ENCODE results near the gene TRIM37.

Gene TRIM37

DNA sequence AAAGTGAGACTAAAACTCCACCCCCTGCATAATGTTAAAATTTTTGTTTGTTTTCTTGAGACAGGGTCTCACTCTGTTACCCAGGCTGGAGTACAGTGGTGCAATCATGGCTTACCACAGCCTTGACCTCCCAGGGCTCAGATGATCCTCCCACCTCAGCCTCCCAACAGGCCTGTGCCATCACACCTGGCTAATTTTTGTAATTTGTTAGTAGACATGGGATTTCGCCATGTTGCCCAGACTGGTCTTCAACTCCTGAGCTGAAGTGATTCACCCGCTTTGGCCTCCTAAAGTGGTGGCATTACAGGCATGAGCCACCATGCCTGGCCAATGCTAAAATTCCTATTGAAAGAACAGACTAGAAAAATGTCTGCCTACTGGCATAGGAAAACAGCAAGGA is 103.8 kb downstream of the TRIM37 start:
- DNase-seq (ENCODE audit: low read depth): peak; percentile 22
- peaks cover 4% of the 10 kb centered on the region for H3K4me1 ChIP-seq (ENCODE audit: control insufficient read depth, insufficient read depth, low read length)
- H3K27me3 ChIP-seq (replicated peaks; ENCODE audit: control insufficient read depth, insufficient read depth, low read length): no peaks in the 10 kb centered on the region
- H3K9me3 ChIP-seq (ENCODE audit: control insufficient read depth, low read length): no peaks in the 10 kb centered on the region
- peaks cover 25% of the 10 kb centered on the region for H3K36me3 ChIP-seq (ENCODE audit: control insufficient read depth, insufficient read depth, low read length, severe bottlenecking)
- no peak overlapping the region for H3K4me3 ChIP-seq (ENCODE audit: low read length)
- no peak overlapping the region for H3K9ac ChIP-seq (ENCODE audit: low read length)

DNA sequence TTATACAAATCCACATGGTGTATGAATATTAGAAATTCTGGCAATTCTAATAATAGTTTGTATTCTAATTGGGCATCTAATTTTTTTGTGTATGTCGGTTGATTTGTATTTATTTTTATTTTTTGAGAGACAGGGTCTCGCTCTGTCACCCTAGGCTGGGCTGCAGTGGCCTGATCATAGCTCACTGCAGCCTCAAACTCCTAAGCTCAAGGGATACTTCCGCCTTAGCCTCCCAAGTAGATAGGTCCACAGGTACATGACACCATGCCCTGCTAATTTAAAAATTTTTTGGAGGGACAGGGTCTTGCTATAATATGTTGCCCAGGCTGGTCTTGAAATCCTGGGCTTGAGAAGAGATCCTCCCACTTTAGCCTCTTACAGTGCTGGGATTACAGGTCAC is 104.6 kb downstream of the TRIM37 start:
- peaks cover 11% of the 10 kb centered on the region for H3K4me1 ChIP-seq (ENCODE audit: control insufficient read depth, insufficient read depth, low read length)
- no peak overlapping the region for H3K9ac ChIP-seq (ENCODE audit: low read length)
- H3K36me3 ChIP-seq (ENCODE audit: control insufficient read depth, insufficient read depth, low read length, severe bottlenecking): peaks cover 25% of the 10 kb centered on the region
- H3K4me3 ChIP-seq (ENCODE audit: low read length): no peak overlapping the region
- H3K27me3 ChIP-seq (replicated peaks; ENCODE audit: control insufficient read depth, insufficient read depth, low read length): no peaks in the 10 kb centered on the region
- DNase-seq (ENCODE audit: low read depth): no peak
- no peaks in the 10 kb centered on the region for H3K9me3 ChIP-seq (ENCODE audit: control insufficient read depth, low read length)

DNA sequence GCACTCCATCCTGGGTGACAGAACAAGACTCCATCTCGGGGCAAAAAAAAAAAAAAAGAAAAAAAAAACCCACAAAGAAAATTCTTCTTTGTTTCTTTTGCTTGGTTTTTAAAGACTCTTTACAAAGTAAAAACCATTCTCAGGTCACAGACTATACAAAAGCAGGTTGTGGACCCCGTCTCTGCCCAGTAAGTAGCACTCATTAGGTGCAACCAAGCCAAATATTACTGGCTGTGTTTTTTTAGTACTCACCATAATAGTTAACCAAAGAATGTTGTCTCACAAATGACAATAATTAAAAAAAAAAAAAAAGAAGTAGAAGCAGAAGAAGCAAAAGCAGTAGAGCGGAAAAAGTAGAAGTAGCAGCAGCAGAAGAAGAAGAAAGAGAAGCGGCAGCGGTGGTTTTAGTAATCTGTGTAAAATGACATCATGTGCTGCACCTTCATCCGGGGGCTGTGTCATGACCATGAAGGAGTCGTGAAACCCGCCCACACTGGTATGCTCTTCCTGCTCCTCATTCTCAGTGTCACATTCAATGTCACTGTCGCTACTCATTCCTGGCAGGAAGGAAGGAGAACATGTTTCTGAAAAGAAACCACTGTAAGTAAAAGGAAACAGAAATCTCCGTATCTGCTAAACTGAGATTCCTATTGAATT is 105.4 kb downstream of the TRIM37 start:
- Histone ChIP-seq H3K9ac (ENCODE audit: low read length) (no peak overlapping the region), H3K27me3 (replicated peaks; ENCODE audit: control insufficient read depth, insufficient read depth, low read length) (no peaks in the 10 kb centered on the region), H3K36me3 (ENCODE audit: control insufficient read depth, insufficient read depth, low read length, severe bottlenecking) (peaks cover 25% of the 10 kb centered on the region), H3K4me1 (ENCODE audit: control insufficient read depth, insufficient read depth, low read length) (peaks cover 12% of the 10 kb centered on the region), H3K4me3 (ENCODE audit: low read length) (no peak overlapping the region), H3K9me3 (ENCODE audit: control insufficient read depth, low read length) (no peaks in the 10 kb centered on the region)
- DNase-seq (ENCODE audit: low read depth): peak; percentile 76

- peaks cover 25% of the 10 kb centered on the region for H3K36me3 ChIP-seq (ENCODE audit: control insufficient read depth, insufficient read depth, low read length, severe bottlenecking)
- H3K9ac ChIP-seq (ENCODE audit: low read length): no peak overlapping the region
- no peaks in the 10 kb centered on the region for H3K9me3 ChIP-seq (ENCODE audit: control insufficient read depth, low read length)
- H3K4me1 ChIP-seq (ENCODE audit: control insufficient read depth, insufficient read depth, low read length): peaks cover 17% of the 10 kb centered on the region
- no peaks in the 10 kb centered on the region for H3K27me3 ChIP-seq (replicated peaks; ENCODE audit: control insufficient read depth, insufficient read depth, low read length)
- H3K4me3 ChIP-seq (ENCODE audit: low read length): no peak overlapping the region
- no peak for DNase-seq (ENCODE audit: low read depth)
Observed at GRCh38 chr17:59000022-59000421, 106.7 kb downstream of the TRIM37 start.

- Histone ChIP-seq H3K9ac (ENCODE audit: low read length) (no peak overlapping the region), H3K36me3 (ENCODE audit: control insufficient read depth, insufficient read depth, low read length, severe bottlenecking) (peaks cover 25% of the 10 kb centered on the region), H3K9me3 (ENCODE audit: control insufficient read depth, low read length) (no peaks in the 10 kb centered on the region), H3K27me3 (replicated peaks; ENCODE audit: control insufficient read depth, insufficient read depth, low read length) (no peaks in the 10 kb centered on the region), H3K4me3 (ENCODE audit: low read length) (no peak overlapping the region), H3K4me1 (ENCODE audit: control insufficient read depth, insufficient read depth, low read length) (peaks cover 18% of the 10 kb centered on the region)
- DNase-seq (ENCODE audit: low read depth): no peak
Observed at GRCh38 chr17:58999500-58999899, 107.2 kb downstream of the TRIM37 start.

- peaks cover 25% of the 10 kb centered on the region for H3K36me3 ChIP-seq (ENCODE audit: control insufficient read depth, insufficient read depth, low read length, severe bottlenecking)
- no peak overlapping the region for H3K4me3 ChIP-seq (ENCODE audit: low read length)
- H3K9ac ChIP-seq (ENCODE audit: low read length): no peak overlapping the region
- H3K27me3 ChIP-seq (replicated peaks; ENCODE audit: control insufficient read depth, insufficient read depth, low read length): no peaks in the 10 kb centered on the region
- H3K9me3 ChIP-seq (ENCODE audit: control insufficient read depth, low read length): no peaks in the 10 kb centered on the region
- no peak for DNase-seq (ENCODE audit: low read depth)
- peaks cover 18% of the 10 kb centered on the region for H3K4me1 ChIP-seq (ENCODE audit: control insufficient read depth, insufficient read depth, low read length)
Observed at GRCh38 chr17:58998871-58999270, 107.8 kb downstream of the TRIM37 start.

DNA sequence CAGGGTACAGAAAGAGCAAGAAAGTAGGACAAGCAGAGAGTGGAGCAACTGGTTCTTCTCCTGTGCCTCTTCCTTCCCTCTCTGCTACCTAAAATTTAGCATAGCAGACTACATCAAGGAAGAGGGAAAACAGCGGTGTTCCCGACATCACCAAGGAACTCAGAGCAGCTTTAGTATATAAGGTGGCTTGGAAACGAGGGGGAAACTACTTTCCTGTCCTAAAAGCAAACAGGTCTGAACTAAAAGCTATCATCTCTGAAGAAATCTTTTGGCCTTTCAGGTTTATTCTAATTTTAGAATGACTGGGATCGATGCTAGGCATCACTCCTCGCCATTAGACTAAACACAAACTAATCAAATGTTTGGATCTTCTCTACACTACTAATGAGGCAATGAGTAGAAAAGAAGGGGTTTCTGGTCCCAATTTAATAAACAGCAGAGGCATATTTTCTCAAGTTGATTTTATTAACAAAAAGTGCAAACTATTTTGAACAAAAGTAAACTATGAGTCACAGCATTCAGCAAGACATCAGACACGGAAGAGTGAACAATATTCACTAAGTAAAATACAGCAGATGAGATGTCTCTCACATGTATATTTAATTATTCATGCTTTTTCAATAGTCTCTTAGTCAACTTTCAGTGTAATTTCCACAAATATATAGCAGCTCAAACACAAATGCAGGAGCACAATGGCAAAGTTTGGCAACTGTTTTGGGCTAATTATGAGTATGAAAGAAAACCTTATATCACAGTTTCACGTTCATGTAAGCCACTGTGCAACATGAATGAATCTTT is 108.7 kb downstream of the TRIM37 start:
- H3K36me3 ChIP-seq (ENCODE audit: control insufficient read depth, insufficient read depth, low read length, severe bottlenecking): peaks cover 25% of the 10 kb centered on the region
- H3K27me3 ChIP-seq (replicated peaks; ENCODE audit: control insufficient read depth, insufficient read depth, low read length): no peaks in the 10 kb centered on the region
- H3K4me1 ChIP-seq (ENCODE audit: control insufficient read depth, insufficient read depth, low read length): peaks cover 23% of the 10 kb centered on the region
- H3K4me3 ChIP-seq (ENCODE audit: low read length): no peak overlapping the region
- no peak overlapping the region for H3K9ac ChIP-seq (ENCODE audit: low read length)
- no peaks in the 10 kb centered on the region for H3K9me3 ChIP-seq (ENCODE audit: control insufficient read depth, low read length)
- peak; percentile 18 for DNase-seq (ENCODE audit: low read depth)

GRCh38 chr17:58996968-58997367 is 109.7 kb downstream of the TRIM37 start:
- no peaks in the 10 kb centered on the region for H3K9me3 ChIP-seq (ENCODE audit: control insufficient read depth, low read length)
- H3K27me3 ChIP-seq (replicated peaks; ENCODE audit: control insufficient read depth, insufficient read depth, low read length): no peaks in the 10 kb centered on the region
- no peak for DNase-seq (ENCODE audit: low read depth)
- no peak overlapping the region for H3K9ac ChIP-seq (ENCODE audit: low read length)
- peaks cover 28% of the 10 kb centered on the region for H3K4me1 ChIP-seq (ENCODE audit: control insufficient read depth, insufficient read depth, low read length)
- H3K36me3 ChIP-seq (ENCODE audit: control insufficient read depth, insufficient read depth, low read length, severe bottlenecking): peaks cover 25% of the 10 kb centered on the region
- H3K4me3 ChIP-seq (ENCODE audit: low read length): no peak overlapping the region

- peak; percentile 13 for DNase-seq (ENCODE audit: low read depth)
Observed at GRCh38 chr17:58995247-58995940, 111.3 kb downstream of the TRIM37 start.

DNA sequence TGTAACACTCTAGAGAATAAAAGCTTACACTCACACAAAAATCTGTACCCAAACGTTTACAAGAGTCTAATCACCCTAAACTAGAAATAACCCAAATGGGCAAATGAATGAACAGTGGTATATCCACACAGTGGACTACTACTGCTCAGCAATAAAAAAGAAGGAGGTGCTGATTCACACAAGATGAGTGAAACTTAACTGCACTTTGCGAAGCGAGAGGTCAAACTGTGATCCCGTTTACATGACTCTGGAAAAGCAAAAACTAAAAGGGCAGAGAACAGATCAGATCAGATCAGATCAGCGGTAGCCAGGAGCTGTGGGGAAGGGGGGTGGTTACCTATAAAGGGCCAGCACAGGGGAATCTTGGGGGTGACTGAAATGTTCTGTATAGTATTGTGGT is 113.4 kb downstream of the TRIM37 start:
- no peaks in the 10 kb centered on the region for H3K27me3 ChIP-seq (replicated peaks; ENCODE audit: control insufficient read depth, insufficient read depth, low read length)

More at GRCh38 chr17:58995247-58995940, 111.3 kb downstream of the TRIM37 start:
- no peak overlapping the region for H3K9ac ChIP-seq (ENCODE audit: low read length)
- no peak overlapping the region for H3K4me3 ChIP-seq (ENCODE audit: low read length)
- H3K36me3 ChIP-seq (ENCODE audit: control insufficient read depth, insufficient read depth, low read length, severe bottlenecking): peaks cover 22% of the 10 kb centered on the region
- no peaks in the 10 kb centered on the region for H3K27me3 ChIP-seq (replicated peaks; ENCODE audit: control insufficient read depth, insufficient read depth, low read length)
- no peaks in the 10 kb centered on the region for H3K9me3 ChIP-seq (ENCODE audit: control insufficient read depth, low read length)
- peaks cover 33% of the 10 kb centered on the region for H3K4me1 ChIP-seq (ENCODE audit: control insufficient read depth, insufficient read depth, low read length)

DNA sequence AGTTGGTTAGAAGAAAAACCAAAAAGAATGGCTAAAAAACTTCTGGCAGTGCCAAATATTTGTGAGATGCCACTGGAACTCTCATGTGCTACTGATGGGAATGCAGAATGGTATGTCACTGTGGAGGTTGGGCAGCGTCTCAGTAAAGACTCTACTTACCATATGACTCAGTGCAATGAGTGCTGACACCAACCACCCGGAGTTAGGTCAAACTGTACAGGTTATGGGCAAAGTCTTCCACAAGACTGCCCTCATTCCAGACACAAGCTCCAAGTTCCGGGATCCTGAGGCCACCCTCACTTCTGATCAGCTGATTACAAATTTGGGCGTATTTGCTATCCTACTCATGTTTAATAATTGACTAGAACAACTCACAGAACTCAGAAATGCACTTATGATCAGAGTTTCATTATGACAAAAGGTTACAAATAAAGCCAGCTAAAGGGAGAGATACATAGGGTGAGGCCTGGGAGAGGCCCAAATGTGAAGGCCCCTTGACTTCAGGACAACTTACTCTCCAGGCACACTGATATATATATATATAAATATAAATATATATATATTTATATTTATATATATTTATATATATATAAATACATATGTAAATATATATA is 114.9 kb downstream of the TRIM37 start:
- Histone ChIP-seq H3K36me3 (ENCODE audit: control insufficient read depth, insufficient read depth, low read length, severe bottlenecking) (no peaks in the 10 kb centered on the region), H3K9me3 (ENCODE audit: control insufficient read depth, low read length) (peaks cover 4% of the 10 kb centered on the region), H3K4me1 (ENCODE audit: control insufficient read depth, insufficient read depth, low read length) (peaks cover 21% of the 10 kb centered on the region), H3K9ac (ENCODE audit: low read length) (no peak overlapping the region), H3K27me3 (replicated peaks; ENCODE audit: control insufficient read depth, insufficient read depth, low read length) (no peaks in the 10 kb centered on the region), H3K4me3 (ENCODE audit: low read length) (no peak overlapping the region)
- peak; percentile 60 for DNase-seq (ENCODE audit: low read depth)

More for the DNA sequence above, 113.4 kb downstream of the TRIM37 start:
- Histone ChIP-seq H3K36me3 (ENCODE audit: control insufficient read depth, insufficient read depth, low read length, severe bottlenecking) (peaks cover 5% of the 10 kb centered on the region), H3K9me3 (ENCODE audit: control insufficient read depth, low read length) (peaks cover 4% of the 10 kb centered on the region), H3K9ac (ENCODE audit: low read length) (no peak overlapping the region), H3K4me1 (ENCODE audit: control insufficient read depth, insufficient read depth, low read length) (peaks cover 33% of the 10 kb centered on the region), H3K4me3 (ENCODE audit: low read length) (no peak overlapping the region)
- DNase-seq (ENCODE audit: low read depth): no peak
